DOHH2 (cell line): ENCODE results near the gene ERH.

Source experiments
- H3F3A ChIP-seq: fragments of 200-600 bp; sonication (generic), shearing (Covaris generic); 2 replicates; pipeline ENCODE4 v1.6.0; 2016; ENCODE audit warnings: antibody characterized with exemption, mild to moderate bottlenecking; ENCODE audit not compliant: control insufficient read depth, insufficient read depth
- H3K27ac ChIP-seq: fragments of 200-600 bp; sonication (generic); 2 replicates; pipeline ENCODE4 v1.5.1; 2014; ENCODE audit warnings: low read depth, mild to moderate bottlenecking, low read length, moderate library complexity
- H3K27me3 ChIP-seq: fragments of 200-600 bp; sonication (generic); 2 replicates; pipeline ENCODE4 v1.6.1; 2014; ENCODE audit warnings: mild to moderate bottlenecking, low read length, mixed read lengths; ENCODE audit not compliant: control insufficient read depth
- H3K36me3 ChIP-seq: fragments of 200-600 bp; sonication (generic); 2 replicates; pipeline ENCODE4 v1.6.1; 2014; ENCODE audit warnings: mild to moderate bottlenecking, low read length, moderate library complexity, mixed read lengths; ENCODE audit not compliant: control insufficient read depth
- H3K4me1 ChIP-seq: fragments of 200-600 bp; sonication (generic); 2 replicates; pipeline ENCODE4 v1.6.1; 2014; ENCODE audit warnings: mild to moderate bottlenecking, low read length, mixed read lengths; ENCODE audit not compliant: control insufficient read depth
- H3K4me2 ChIP-seq: fragments of 200-600 bp; sonication (generic); 2 replicates; pipeline ENCODE4 v1.6.0; 2014; ENCODE audit warnings: mild to moderate bottlenecking, low read length, moderate library complexity
- H3K4me3 ChIP-seq: fragments of 200-600 bp; sonication (generic); 2 replicates; pipeline ENCODE4 v1.5.1; 2014; ENCODE audit warnings: mild to moderate bottlenecking, low read length, mixed read lengths
- H3K79me2 ChIP-seq: fragments of 200-600 bp; sonication (generic); 2 replicates; pipeline ENCODE4 v1.6.1; 2014; ENCODE audit warnings: mild to moderate bottlenecking, low read length, mixed read lengths; ENCODE audit not compliant: control insufficient read depth
- H3K9me2 ChIP-seq: fragments of 200-600 bp; sonication (generic); replicated peaks from 2 replicates; pipeline ENCODE4 v1.6.1; 2014; ENCODE audit warnings: mild to moderate bottlenecking, low read length, mixed read lengths; ENCODE audit not compliant: control insufficient read depth
- H3K9me3 ChIP-seq: fragments of 200-600 bp; sonication (generic); 2 replicates; pipeline ENCODE4 v1.6.1; 2014; ENCODE audit warnings: antibody characterized with exemption, low read length, mixed read lengths; ENCODE audit not compliant: control insufficient read depth, insufficient read depth
- H4K20me1 ChIP-seq: fragments of 200-600 bp; sonication (generic); 2 replicates; pipeline ENCODE4 v1.6.0; 2014; ENCODE audit warnings: low read depth, mild to moderate bottlenecking, antibody characterized with exemption, low read length, moderate library complexity; ENCODE audit not compliant: control insufficient read depth, insufficient read depth
- EZH2phosphoT487 ChIP-seq: fragments of 200-600 bp; sonication (generic); IDR thresholded peaks from 2 replicates; pipeline ENCODE4 v1.6.1; 2017; ENCODE audit warnings: borderline replicate concordance, mild to moderate bottlenecking, antibody characterized with exemption, low read length, moderate library complexity, mixed read lengths
- TF ChIP-seq, protein P1 (sequence below): fragments of 200-600 bp; sonication (generic); IDR thresholded peaks from one replicate; pipeline ENCODE4 v1.5.1; 2014; ENCODE audit warnings: antibody characterized with exemption, mild to moderate bottlenecking, low read depth, low read length; ENCODE audit not compliant: poor library complexity, severe bottlenecking

Gene ERH

DNA sequence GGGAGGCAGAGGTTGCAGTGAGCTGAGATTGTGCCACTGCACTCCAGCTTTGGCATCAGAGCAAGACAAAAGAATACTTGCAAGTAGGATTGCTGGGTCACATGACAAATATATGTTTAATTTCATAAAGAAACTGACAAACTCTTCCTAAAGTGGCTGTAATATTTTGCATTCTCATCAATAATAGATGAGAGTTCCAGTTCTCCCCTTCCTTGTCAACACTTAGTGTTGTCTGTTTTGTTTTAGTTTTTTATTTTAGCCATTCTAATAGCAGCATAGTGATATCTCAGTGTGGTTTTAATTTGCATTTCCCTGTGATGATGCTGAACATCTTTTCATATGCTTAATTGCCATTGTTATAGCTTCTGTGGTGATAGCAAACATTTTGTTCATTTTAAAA lies 31.5 kb upstream of the ERH start:
- Histone ChIP-seq H3K79me2 (peaks cover 19% of the 10 kb centered on the region), H3K4me2 (no peak overlapping the region), H3F3A (no peaks in the 10 kb centered on the region), H3K9me2 (no peaks in the 10 kb centered on the region), H3K9me3 (no peaks in the 10 kb centered on the region), H3K36me3 (peaks cover 29% of the 10 kb centered on the region), H4K20me1 (no peaks in the 10 kb centered on the region), H3K4me3 (no peak overlapping the region), H3K27ac (no peak overlapping the region), H3K4me1 (peaks cover 7% of the 10 kb centered on the region), H3K27me3 (no peaks in the 10 kb centered on the region)
- TF ChIP-seq, protein P1, sequence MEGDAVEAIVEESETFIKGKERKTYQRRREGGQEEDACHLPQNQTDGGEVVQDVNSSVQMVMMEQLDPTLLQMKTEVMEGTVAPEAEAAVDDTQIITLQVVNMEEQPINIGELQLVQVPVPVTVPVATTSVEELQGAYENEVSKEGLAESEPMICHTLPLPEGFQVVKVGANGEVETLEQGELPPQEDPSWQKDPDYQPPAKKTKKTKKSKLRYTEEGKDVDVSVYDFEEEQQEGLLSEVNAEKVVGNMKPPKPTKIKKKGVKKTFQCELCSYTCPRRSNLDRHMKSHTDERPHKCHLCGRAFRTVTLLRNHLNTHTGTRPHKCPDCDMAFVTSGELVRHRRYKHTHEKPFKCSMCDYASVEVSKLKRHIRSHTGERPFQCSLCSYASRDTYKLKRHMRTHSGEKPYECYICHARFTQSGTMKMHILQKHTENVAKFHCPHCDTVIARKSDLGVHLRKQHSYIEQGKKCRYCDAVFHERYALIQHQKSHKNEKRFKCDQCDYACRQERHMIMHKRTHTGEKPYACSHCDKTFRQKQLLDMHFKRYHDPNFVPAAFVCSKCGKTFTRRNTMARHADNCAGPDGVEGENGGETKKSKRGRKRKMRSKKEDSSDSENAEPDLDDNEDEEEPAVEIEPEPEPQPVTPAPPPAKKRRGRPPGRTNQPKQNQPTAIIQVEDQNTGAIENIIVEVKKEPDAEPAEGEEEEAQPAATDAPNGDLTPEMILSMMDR: no peak
- TF ChIP-seq EZH2phosphoT487: no peak

DNA sequence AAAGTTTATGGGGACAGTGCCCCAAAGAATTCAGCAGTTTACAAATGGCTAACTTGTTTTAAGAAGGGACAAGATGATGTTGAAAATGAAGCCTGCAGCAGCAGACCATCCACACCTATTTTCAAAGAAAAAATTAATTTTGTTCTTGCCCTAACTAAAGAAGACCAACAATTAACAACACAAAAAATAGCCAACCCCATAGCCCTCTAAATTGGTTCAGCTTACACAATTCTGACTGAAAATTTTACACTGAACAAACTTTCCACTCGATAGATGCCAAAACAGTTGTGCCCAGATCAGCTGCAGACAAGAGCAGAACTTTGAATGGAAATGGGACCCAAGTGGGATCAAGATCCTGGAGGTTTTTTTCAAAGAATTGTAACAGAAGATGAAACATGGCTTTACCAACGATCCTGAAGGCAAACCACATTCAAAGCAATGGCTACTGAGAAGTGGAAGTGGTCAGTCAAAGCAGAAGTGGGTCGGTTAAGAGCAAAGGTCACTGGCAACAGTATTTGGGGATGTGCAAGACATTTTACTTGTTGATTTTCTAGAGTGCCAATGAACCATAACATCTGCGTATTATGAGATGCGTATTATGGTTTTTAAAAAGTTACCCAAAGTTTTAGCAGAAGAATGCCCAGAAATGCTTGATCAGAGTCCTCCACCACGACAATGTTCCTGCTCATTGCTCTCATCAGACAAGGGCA lies 30.3 kb upstream of the ERH start:
- no peak overlapping the region for H3K4me2 ChIP-seq
- TF ChIP-seq, protein P1: no peak
- TF ChIP-seq EZH2phosphoT487: no peak
- peaks cover 36% of the 10 kb centered on the region for H3K36me3 ChIP-seq
- no peaks in the 10 kb centered on the region for H3F3A ChIP-seq
- H3K9me2 ChIP-seq: no peaks in the 10 kb centered on the region
- no peaks in the 10 kb centered on the region for H3K9me3 ChIP-seq
- no peaks in the 10 kb centered on the region for H3K4me1 ChIP-seq
- no peak overlapping the region for H3K4me3 ChIP-seq
- H3K27ac ChIP-seq: no peak overlapping the region
- no peaks in the 10 kb centered on the region for H4K20me1 ChIP-seq
- H3K79me2 ChIP-seq: peaks cover 16% of the 10 kb centered on the region
- no peaks in the 10 kb centered on the region for H3K27me3 ChIP-seq

GRCh38 chr14:69427596-69427995 lies 29.5 kb upstream of the ERH start:
- no peaks in the 10 kb centered on the region for H4K20me1 ChIP-seq
- peaks cover 16% of the 10 kb centered on the region for H3K79me2 ChIP-seq
- H3K27ac ChIP-seq: no peak overlapping the region
- no peaks in the 10 kb centered on the region for H3K4me1 ChIP-seq
- no peaks in the 10 kb centered on the region for H3K27me3 ChIP-seq
- H3K4me2 ChIP-seq: no peak overlapping the region
- H3K4me3 ChIP-seq: no peak overlapping the region
- H3F3A ChIP-seq: no peaks in the 10 kb centered on the region
- H3K36me3 ChIP-seq: peaks cover 36% of the 10 kb centered on the region
- H3K9me2 ChIP-seq: no peaks in the 10 kb centered on the region
- no peak for TF ChIP-seq EZH2phosphoT487
- TF ChIP-seq, protein P1: no peak
- no peaks in the 10 kb centered on the region for H3K9me3 ChIP-seq
